SK-N-MC (cell line): ENCODE measurements around the gene ARL4A.
"Not testable (repeated sequence)": the region's sequence is repeated elsewhere in the genome, so short reads cannot be mapped to it uniquely, and the experiment has no call there.

ENCODE experiments used
- DNase-seq: peaks from one replicate; pipeline ENCODE4 v3.0.0-alpha.2; 2011; ENCODE audit warnings: low read depth, low spot score
- H3K27ac ChIP-seq: fragments of 200-600 bp; sonication (generic); 2 replicates; pipeline ENCODE4 v1.5.1; 2016; ENCODE audit warnings: mixed run types
- H3K36me3 ChIP-seq: fragments of 200-600 bp; sonication (generic); 2 replicates; pipeline ENCODE4 v1.6.1; 2017; ENCODE audit warnings: antibody characterized with exemption, low read length, mixed read lengths; ENCODE audit not compliant: insufficient read depth
- H3K4me3 ChIP-seq: fragments of 200-600 bp; sonication (generic); 2 replicates; pipeline ENCODE4 v1.5.1; 2016
- H3K9ac ChIP-seq: fragments of 200-600 bp; sonication (generic); 2 replicates; pipeline ENCODE4 v1.8.0; 2017; ENCODE audit warnings: mixed run types, mixed read lengths; ENCODE audit not compliant: insufficient read length
- H3K9me3 ChIP-seq: fragments of 200-600 bp; sonication (generic); 2 replicates; pipeline ENCODE4 v1.6.1; 2017; ENCODE audit warnings: low read depth, mild to moderate bottlenecking, antibody characterized with exemption, low read length, moderate library complexity, mixed read lengths
- EZH2 ChIP-seq: fragments of 200-600 bp; sonication (generic); IDR thresholded peaks from one replicate; pipeline ENCODE4 v1.6.1; 2017; ENCODE audit warnings: antibody characterized with exemption
- FOXP2 ChIP-seq: optimal IDR thresholded peaks from 2 replicates; pipeline ENCODE3; 2011; ENCODE audit warnings: mild to moderate bottlenecking, moderate library complexity; ENCODE audit not compliant: insufficient read depth; ENCODE audit errors: extremely low read length, control extremely low read depth
- POLR2AphosphoS5 ChIP-seq: IDR thresholded peaks from 2 replicates; pipeline ENCODE4 v1.6.1; 2012; ENCODE audit warnings: mild to moderate bottlenecking, low read depth, low read length, borderline replicate concordance

Gene ARL4A

DNA sequence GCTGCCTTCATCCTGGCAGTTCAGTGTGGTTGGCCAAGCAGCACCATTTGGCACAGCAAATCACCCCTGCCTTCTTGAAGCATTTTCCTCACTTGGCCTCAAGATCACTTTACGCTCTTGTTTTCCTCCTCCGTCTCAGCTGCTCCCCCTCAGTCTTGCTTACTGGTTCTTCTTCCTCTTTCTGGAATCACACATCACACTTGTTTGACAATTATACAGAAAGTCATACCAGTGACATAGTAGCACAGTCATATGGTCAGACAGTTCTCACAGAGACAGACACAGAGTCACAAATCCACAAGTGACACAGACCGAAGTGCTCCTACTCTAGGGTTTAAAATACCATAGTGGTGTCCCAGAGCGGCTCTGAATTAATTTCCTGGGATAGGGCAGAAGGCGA lies 43.8 kb upstream of the ARL4A start:
- no peak overlapping the region for H3K9ac ChIP-seq
- H3K27ac ChIP-seq = no peak overlapping the region
- TF ChIP-seq FOXP2 = no peak
- H3K9me3 ChIP-seq = no peaks in the 10 kb centered on the region
- no peaks in the 10 kb centered on the region for H3K36me3 ChIP-seq
- no peak for DNase-seq
- H3K4me3 ChIP-seq = no peak overlapping the region

DNA sequence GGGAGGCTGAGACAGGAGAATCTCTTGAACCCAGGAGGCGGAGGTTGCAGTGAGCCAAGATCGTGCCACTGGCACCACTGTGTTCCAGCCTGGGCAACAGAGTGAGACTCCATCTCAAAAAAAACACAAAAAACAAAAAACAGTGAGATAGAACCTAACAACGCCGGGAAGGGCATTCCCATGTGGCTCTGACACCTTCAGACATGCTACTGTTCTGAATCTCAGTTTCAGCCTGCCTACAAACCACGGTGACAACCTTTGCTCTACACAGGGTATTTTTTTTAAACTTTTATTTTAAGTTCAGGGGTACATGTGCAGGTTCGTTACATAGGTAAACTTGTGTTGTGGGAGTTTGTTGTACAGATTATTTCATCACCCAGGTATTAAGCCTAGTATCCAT lies 42.2 kb upstream of the ARL4A start:
- H3K36me3 ChIP-seq, H3K27ac ChIP-seq, H3K4me3 ChIP-seq, H3K9ac ChIP-seq, DNase-seq, H3K9me3 ChIP-seq: not testable (repeated sequence)

DNA sequence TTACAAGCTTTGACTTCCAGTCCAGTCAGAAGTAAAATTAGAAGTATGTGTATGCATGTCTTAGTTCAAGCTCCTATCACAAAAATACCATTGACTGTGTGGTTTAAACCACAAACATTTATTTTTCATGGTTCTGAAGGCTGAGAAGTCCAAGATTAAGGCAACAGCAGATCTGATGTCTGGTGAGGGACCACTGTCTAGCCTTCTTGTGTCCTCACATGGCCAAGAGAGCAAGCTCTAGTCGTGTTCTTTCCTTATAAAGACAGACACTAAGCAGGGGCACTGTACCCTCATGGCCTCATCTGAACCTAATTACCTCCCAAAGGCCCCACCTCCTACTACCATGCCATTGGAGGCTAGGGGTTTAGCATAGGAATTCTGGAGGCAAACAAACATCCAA lies 41.3 kb upstream of the ARL4A start:
- Histone ChIP-seq H3K36me3 (no peaks in the 10 kb centered on the region), H3K27ac (no peak overlapping the region), H3K4me3 (no peak overlapping the region), H3K9me3 (no peaks in the 10 kb centered on the region), H3K9ac (no peak overlapping the region)
- TF ChIP-seq EZH2 = no peak
- no peak for TF ChIP-seq FOXP2
- no peak for TF ChIP-seq POLR2AphosphoS5
- DNase-seq = no peak

DNA sequence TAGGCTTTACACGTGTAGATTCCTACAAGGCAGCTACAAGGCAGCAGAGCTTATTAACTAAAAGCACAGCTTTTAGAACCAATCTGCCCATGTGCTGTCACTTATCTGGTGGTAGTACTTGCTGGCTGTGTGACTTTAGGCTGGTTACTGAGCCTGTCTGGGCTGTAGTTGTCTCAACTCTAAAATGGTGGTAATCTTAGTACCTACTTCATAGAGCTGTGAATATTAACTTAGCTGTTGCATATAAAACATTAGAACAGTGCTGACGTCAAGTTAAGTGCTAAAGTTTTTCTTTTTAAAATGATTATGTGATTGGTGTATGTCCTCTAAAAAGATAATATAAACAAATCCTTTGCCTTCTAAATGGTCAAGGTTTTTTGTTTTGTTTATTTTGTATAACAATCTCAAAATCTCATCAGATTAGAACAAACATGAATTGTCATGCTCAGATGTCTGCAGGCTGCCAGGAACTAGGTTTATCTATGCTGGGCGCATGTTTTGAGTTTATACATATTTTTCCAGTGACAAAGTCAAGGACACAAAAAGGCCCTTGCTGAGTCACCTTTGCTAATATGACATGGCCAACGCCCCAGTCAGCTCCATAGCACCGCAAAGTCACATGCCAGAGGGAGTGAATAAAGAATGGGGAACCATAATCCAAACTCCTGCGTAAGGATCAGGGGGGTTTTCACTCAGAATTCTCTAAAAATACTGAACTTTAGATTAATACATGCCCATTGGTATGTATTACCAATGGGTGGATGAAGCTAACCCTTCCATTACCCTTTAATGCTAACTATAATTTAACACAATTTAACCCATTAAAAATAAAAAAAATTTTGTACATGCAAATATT lies 39.8 kb upstream of the ARL4A start:
- Histone ChIP-seq H3K9me3 (no peaks in the 10 kb centered on the region), H3K9ac (no peak overlapping the region), H3K36me3 (no peaks in the 10 kb centered on the region), H3K4me3 (no peak overlapping the region), H3K27ac (no peak overlapping the region)
- no peak for DNase-seq
- TF ChIP-seq EZH2 = no peak
- no peak for TF ChIP-seq POLR2AphosphoS5
- no peak for TF ChIP-seq FOXP2

DNA sequence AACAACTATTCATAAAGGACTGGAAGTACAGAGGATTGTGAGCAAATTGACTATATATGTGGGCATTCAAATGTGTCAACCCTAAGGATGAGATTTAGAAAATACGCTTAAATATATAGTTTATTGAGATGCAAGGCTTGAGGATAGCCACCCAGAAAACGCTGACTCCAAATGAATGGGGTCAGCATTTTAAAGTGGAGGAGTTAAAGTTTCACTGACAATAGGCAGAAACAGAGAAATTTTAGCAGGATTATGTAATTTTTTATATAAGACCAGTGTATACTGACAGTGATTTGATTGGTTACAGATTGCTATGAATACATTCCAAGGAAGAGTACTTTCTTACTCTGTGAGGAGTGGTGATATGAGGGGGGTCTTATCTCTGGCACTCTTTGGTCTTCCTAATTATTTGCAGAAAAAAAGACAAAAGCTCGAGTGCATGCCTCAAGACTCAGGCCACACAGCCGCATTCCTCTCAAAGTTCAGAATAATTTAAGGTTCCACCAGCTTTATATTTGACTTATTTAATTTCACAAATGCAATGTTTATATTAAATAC lies 38.6 kb upstream of the ARL4A start:
- TF ChIP-seq EZH2 = no peak
- no peak for TF ChIP-seq FOXP2
- no peak for TF ChIP-seq POLR2AphosphoS5
- Histone ChIP-seq H3K9ac (no peak overlapping the region), H3K36me3 (no peaks in the 10 kb centered on the region), H3K9me3 (no peaks in the 10 kb centered on the region), H3K4me3 (no peak overlapping the region), H3K27ac (no peak overlapping the region; the same call in 1 of the 2 replicates)
- DNase-seq = no peak

DNA sequence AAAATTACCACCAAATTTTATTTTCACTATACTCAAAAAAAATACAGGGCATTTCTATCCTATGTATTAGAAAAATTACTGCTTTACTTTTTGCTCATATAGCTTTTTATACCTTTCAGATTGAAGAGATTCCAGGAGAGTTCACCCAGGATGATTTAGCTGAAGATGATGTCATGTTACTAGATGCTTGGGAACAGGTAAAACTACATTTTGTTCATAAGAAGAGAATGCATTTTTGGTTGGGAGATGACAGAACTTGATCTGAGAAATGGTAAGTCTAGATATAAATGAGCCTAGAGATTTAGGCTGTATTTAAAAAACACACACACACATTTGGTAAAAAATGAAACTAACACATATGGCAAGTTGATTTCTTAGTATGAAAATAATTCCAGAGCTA lies 38.1 kb upstream of the ARL4A start:
- no peak overlapping the region for H3K9ac ChIP-seq
- H3K4me3 ChIP-seq = no peak overlapping the region
- DNase-seq = no peak
- H3K36me3 ChIP-seq = no peaks in the 10 kb centered on the region
- no peak for TF ChIP-seq FOXP2
- TF ChIP-seq POLR2AphosphoS5 = no peak
- no peak for TF ChIP-seq EZH2
- H3K27ac ChIP-seq = no peak overlapping the region; the same call in 1 of the 2 replicates
- no peaks in the 10 kb centered on the region for H3K9me3 ChIP-seq

DNA sequence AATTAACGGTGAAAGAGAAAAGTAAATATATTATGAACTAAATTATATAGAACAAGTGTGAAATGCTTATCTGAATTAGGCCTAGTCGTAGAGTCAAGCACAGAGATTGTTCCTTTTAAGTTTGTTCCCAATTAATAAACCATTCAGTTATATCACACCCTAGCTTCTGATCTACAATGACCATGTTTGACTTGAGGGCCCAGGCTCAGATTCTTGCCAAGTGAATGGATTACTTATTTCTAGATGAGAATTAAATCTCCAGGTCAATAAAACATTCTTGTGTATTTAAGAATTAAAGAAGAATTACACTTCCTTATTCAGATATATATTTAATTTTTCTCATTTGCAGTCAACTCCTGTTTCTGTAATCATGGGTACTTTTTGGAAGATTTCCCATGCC lies 37.4 kb upstream of the ARL4A start:
- Histone ChIP-seq H3K36me3 (no peaks in the 10 kb centered on the region), H3K27ac (no peak overlapping the region), H3K9ac (no peak overlapping the region), H3K4me3 (no peak overlapping the region), H3K9me3 (no peaks in the 10 kb centered on the region)
- TF ChIP-seq POLR2AphosphoS5 (no peak), FOXP2 (no peak), EZH2 (no peak)
- no peak for DNase-seq

DNA sequence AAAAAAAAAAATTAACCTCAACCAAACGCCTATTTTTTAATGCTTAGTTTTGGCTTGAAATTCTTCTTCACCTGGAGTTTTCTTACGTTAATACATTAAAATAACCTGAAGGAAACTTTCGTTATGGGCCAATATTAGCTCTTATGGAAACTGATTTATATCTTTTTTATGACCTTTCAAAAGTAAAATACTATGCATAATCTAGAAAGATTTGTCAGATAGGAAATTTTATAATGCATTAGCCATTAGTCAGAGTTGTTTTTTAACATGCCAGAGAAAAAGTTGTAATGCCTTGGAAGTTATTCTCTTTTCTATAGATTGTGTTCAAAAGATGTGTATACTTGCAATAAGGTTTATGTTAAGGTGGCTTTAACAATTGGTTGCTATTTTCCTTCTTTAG lies 34.3 kb upstream of the ARL4A start:
- Histone ChIP-seq H3K4me3 (no peak overlapping the region), H3K27ac (no peak overlapping the region), H3K9ac (no peak overlapping the region), H3K36me3 (no peaks in the 10 kb centered on the region), H3K9me3 (no peaks in the 10 kb centered on the region)
- TF ChIP-seq EZH2 (no peak), FOXP2 (no peak), POLR2AphosphoS5 (no peak)
- DNase-seq = no peak

DNA sequence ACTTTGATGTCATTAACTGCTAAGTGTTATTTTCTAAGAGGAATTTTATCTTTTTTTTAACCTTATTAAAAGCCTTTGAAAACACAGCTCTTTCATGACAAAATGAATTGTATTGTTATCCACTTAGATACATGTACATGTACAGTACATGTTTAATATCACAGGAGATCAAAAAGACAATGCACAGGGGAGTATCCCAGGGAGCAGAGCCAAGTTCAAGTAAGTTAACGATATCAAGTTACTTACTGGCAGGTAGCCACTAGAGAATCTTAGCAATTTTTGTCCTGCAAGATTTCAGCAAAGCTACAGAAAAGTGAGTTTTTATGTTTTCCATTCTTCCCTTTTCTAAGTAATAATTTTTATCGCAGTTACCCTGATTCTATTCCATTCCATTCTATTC lies 33.9 kb upstream of the ARL4A start:
- no peak overlapping the region for H3K4me3 ChIP-seq
- DNase-seq = no peak

More for the DNA sequence above, 33.9 kb upstream of the ARL4A start:
- H3K9ac ChIP-seq = no peak overlapping the region
- TF ChIP-seq EZH2 (no peak), FOXP2 (no peak), POLR2AphosphoS5 (no peak)
- H3K36me3 ChIP-seq = no peaks in the 10 kb centered on the region
- no peaks in the 10 kb centered on the region for H3K9me3 ChIP-seq
- no peak overlapping the region for H3K27ac ChIP-seq
